Measurements from ENCODE around the gene PSMD14. TPM values are rescaled to one million over a fixed set of nuclear protein-coding genes. Genes with fewer than 3 reads are reported as not detected.

PSMD14 gene
- total and polyA plus RNA-seq, 2 donors (not counting 1 experiment from before 2014, with no cell fraction given): 7.4 to 27.0 TPM

GRCh38 chr2:161400076-161400475, 91.9 kb downstream of the PSMD14 start:
- Histone ChIP-seq H3K4me2 (replicated peaks; ENCODE audit: low read depth, low read length, poor library complexity, severe bottlenecking) (no peak overlapping the region), H2AFZ (ENCODE audit: insufficient read depth, low read depth, low read length, poor library complexity, severe bottlenecking) (no peak overlapping the region), H3K9ac (ENCODE audit: low read length) (no peak overlapping the region), H3K4me1 (ENCODE audit: control insufficient read depth in 2 of 2, insufficient read depth in 2 of 2, low read length in 2 of 2) (no peaks in the 10 kb centered on the region), H3K79me2 (ENCODE audit: control insufficient read depth, insufficient read depth, low read length) (no peaks in the 10 kb centered on the region), H4K20me1 (ENCODE audit: control insufficient read depth, insufficient read depth, low read length, poor library complexity, severe bottlenecking) (no peaks in the 10 kb centered on the region), H3K36me3 (replicated peaks in 1 of 2; ENCODE audit: control extremely low read depth in 1 of 2, control insufficient read depth in 1 of 2, extremely low read depth in 1 of 2, insufficient read depth in 2 of 2, low read length in 1 of 2) (peaks cover 4 to 29% of the 10 kb centered on the region in 2 experiments), H3K27ac (ENCODE audit: low read length in 2 of 2) (no peak overlapping the region), H3K4me3 (ENCODE audit: control extremely low read depth in 1 of 5, extremely low read depth in 1 of 5, insufficient read depth in 1 of 5, low read depth in 2 of 5, low read length in 4 of 5) (no peak overlapping the region), H3K9me3 (ENCODE audit: control extremely low read depth in 1 of 3, control insufficient read depth in 2 of 3, insufficient read depth in 1 of 3, low read length in 2 of 3) (no peaks in the 10 kb centered on the region), H3K27me3 (replicated peaks in 1 of 4; ENCODE audit: control extremely low read depth in 1 of 4, control insufficient read depth in 3 of 4, insufficient read depth in 4 of 4, low read length in 3 of 4) (no peaks in the 10 kb centered on the region)
- Mint-ChIP-seq H3K4me1 (no peaks in the 10 kb centered on the region), H3K27me3 (no peaks in the 10 kb centered on the region), H3K27ac (no peak overlapping the region), H3K4me3 (no peak overlapping the region), H3K9me3 (ENCODE audit: insufficient read depth) (no peaks in the 10 kb centered on the region)
- no peak for TF ChIP-seq CTCF (IDR thresholded peaks at IDR 0.05)
- TF ChIP-seq EZH2 (IDR thresholded peaks at IDR 0.05; ENCODE audit: borderline replicate concordance, insufficient read depth, low read depth, low read length, poor library complexity, severe bottlenecking): no peak
- CTCF ChIA-PET: no interaction called here
- POLR2A ChIA-PET: no interaction called here
- ATAC-seq (ENCODE audit: low read depth) (no peak), DNase-seq (no peak)
- intact Hi-C loops (cut with micrococcal nuclease): no loop called here
- no CpG with 5 or more reads among the region's 2 CpGs for WGBS (ENCODE audit: insufficient coverage)

- Histone ChIP-seq H3K27ac (ENCODE audit: low read length in 2 of 2) (no peak overlapping the region), H3K4me3 (ENCODE audit: control extremely low read depth in 1 of 5, extremely low read depth in 1 of 5, insufficient read depth in 1 of 5, low read depth in 2 of 5, low read length in 4 of 5) (no peak overlapping the region), H2AFZ (ENCODE audit: insufficient read depth, low read depth, low read length, poor library complexity, severe bottlenecking) (no peak overlapping the region), H3K4me1 (ENCODE audit: control insufficient read depth in 2 of 2, insufficient read depth in 2 of 2, low read length in 2 of 2) (no peaks in the 10 kb centered on the region), H4K20me1 (ENCODE audit: control insufficient read depth, insufficient read depth, low read length, poor library complexity, severe bottlenecking) (no peaks in the 10 kb centered on the region), H3K79me2 (ENCODE audit: control insufficient read depth, insufficient read depth, low read length) (no peaks in the 10 kb centered on the region), H3K36me3 (replicated peaks in 1 of 2; ENCODE audit: control extremely low read depth in 1 of 2, control insufficient read depth in 1 of 2, extremely low read depth in 1 of 2, insufficient read depth in 2 of 2, low read length in 1 of 2) (peaks cover 0 to 9% of the 10 kb centered on the region in 2 experiments), H3K9ac (ENCODE audit: low read length) (no peak overlapping the region), H3K4me2 (replicated peaks; ENCODE audit: low read depth, low read length, poor library complexity, severe bottlenecking) (no peak overlapping the region), H3K9me3 (ENCODE audit: control extremely low read depth in 1 of 3, control insufficient read depth in 2 of 3, insufficient read depth in 1 of 3, low read length in 2 of 3) (no peaks in the 10 kb centered on the region), H3K27me3 (replicated peaks in 1 of 4; ENCODE audit: control extremely low read depth in 1 of 4, control insufficient read depth in 3 of 4, insufficient read depth in 4 of 4, low read length in 3 of 4) (no peaks in the 10 kb centered on the region)
- intact Hi-C loops (cut with micrococcal nuclease): no loop called here
- no peak overlapping the region for H3K4me3 Mint-ChIP-seq
- 69% methylated on average over 2 of the region's 4 CpGs for WGBS (ENCODE audit: insufficient coverage)
- no peak overlapping the region for H3K27ac Mint-ChIP-seq
- CTCF ChIA-PET: no interaction called here
- POLR2A ChIA-PET: no interaction called here
- ATAC-seq (ENCODE audit: low read depth) (no peak), DNase-seq (no peak)
- no peaks in the 10 kb centered on the region for H3K9me3 Mint-ChIP-seq (ENCODE audit: insufficient read depth)
- H3K4me1 Mint-ChIP-seq: no peaks in the 10 kb centered on the region
- H3K27me3 Mint-ChIP-seq: no peaks in the 10 kb centered on the region
- TF ChIP-seq CTCF (IDR thresholded peaks at IDR 0.05) (no peak), EZH2 (IDR thresholded peaks at IDR 0.05; ENCODE audit: borderline replicate concordance, insufficient read depth, low read depth, low read length, poor library complexity, severe bottlenecking) (no peak)
Observed at GRCh38 chr2:161402297-161402696, 94.1 kb downstream of the PSMD14 start.

Data from B cell (primary cell).